IPS DF 6.9 (cell line): ENCODE data around the gene MME.

Experiments used
- DNase-seq: peaks from one replicate; pipeline ENCODE4 v3.0.0-alpha.2; 2013; ENCODE audit warnings: low read depth, low spot score
- H3K27ac ChIP-seq: one replicate; pipeline ENCODE4 v1.5.1; 2013; ENCODE audit warnings: low read length, control low read depth
- H3K27me3 ChIP-seq: 2 replicates; pipeline ENCODE4 v1.6.1; 2013; ENCODE audit warnings: mild to moderate bottlenecking, low read length; ENCODE audit not compliant: control insufficient read depth, insufficient read depth
- H3K36me3 ChIP-seq: 2 replicates; pipeline ENCODE4 v1.6.1; 2013; ENCODE audit warnings: low read length; ENCODE audit not compliant: control insufficient read depth, insufficient read depth
- H3K4me1 ChIP-seq: 2 replicates; pipeline ENCODE4 v1.6.1; 2013; ENCODE audit warnings: low read length; ENCODE audit not compliant: control insufficient read depth, insufficient read depth
- H3K4me3 ChIP-seq: 2 replicates; pipeline ENCODE4 v1.5.1; 2013; ENCODE audit warnings: mild to moderate bottlenecking, low read length
- H3K9me3 ChIP-seq: 2 replicates; pipeline ENCODE4 v1.6.1; 2013; ENCODE audit warnings: low read length, inconsistent platforms; ENCODE audit not compliant: control insufficient read depth, insufficient read depth
- WGBS: extraction: QIAGEN DNeasy Blood & Tissue Kit; methylation state at CpG from one replicate; pipeline ENCODE4 v1.1.7; 2013; ENCODE audit warnings: mixed read lengths, missing lambda C conversion rate; ENCODE audit not compliant: insufficient read length, insufficient coverage; 5-methylcytosine and 5-hydroxymethylcytosine counted together

Gene MME

DNA sequence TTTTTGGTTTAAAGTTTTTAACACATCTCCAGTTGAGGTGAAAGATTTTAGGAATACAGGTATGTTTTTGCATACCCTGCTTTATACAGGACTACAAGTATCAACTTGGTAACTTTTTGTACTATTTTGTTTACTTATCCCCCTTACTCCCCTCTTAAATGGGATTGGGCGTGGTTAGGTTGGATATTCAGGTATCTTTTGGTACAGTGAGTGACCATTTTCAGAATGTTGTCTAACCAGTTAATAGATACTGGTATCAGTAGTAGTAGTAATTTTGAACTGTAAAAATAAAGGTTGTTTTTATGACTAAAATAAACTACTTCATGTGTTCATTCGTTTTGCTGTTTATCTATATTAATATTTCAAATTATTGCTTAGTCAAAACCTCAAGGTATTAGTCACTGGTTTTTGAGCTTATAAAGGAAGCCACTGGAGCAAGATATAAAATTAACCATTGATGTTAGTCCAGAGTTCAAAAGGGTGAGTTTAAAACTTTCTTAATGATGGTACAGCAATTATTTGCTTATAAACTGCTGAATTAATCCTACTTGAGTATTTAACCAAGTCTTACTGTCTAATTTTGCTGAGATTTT is 3.3 kb downstream of the MME start:
- no peaks in the 10 kb centered on the region for H3K36me3 ChIP-seq
- no peak overlapping the region for H3K27ac ChIP-seq
- DNase-seq = no peak
- H3K4me3 ChIP-seq = no peak overlapping the region
- no peaks in the 10 kb centered on the region for H3K27me3 ChIP-seq
- no CpG with 5 or more reads among the region's 2 CpGs for WGBS
- no peaks in the 10 kb centered on the region for H3K4me1 ChIP-seq
- no peaks in the 10 kb centered on the region for H3K9me3 ChIP-seq

DNA sequence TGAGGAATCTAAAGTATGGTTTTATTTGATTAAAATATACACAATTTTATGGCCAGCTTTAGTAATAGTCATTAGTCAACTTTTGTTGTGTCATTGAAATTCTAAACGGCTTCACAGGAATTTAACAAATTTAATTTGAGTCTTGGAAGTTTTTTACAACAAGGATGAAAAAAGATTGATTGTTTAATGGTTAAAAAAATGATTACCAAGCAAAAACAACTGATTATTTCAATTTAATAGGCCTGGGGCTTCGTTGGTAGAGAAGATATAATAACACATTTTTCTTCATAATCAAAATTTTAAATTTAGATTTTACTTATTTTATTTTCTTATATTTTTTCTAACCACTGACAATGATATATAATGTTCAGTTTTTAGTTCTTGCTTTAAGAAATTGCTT is 4.4 kb downstream of the MME start:
- Histone ChIP-seq H3K9me3 (no peaks in the 10 kb centered on the region), H3K4me3 (no peak overlapping the region), H3K4me1 (no peaks in the 10 kb centered on the region), H3K27me3 (no peaks in the 10 kb centered on the region), H3K27ac (no peak overlapping the region), H3K36me3 (no peaks in the 10 kb centered on the region)
- DNase-seq = no peak
- WGBS = no CpG with 5 or more reads among the region's 2 CpGs

- no peak for DNase-seq
- no CpG with 5 or more reads among the region's 1 CpG for WGBS
- H3K4me3 ChIP-seq = no peak overlapping the region
- no peaks in the 10 kb centered on the region for H3K4me1 ChIP-seq
- H3K27me3 ChIP-seq = no peaks in the 10 kb centered on the region
- H3K9me3 ChIP-seq = no peaks in the 10 kb centered on the region
- no peak overlapping the region for H3K27ac ChIP-seq
- no peaks in the 10 kb centered on the region for H3K36me3 ChIP-seq
Observed at GRCh38 chr3:155086051-155086450, 5.9 kb downstream of the MME start.

DNA sequence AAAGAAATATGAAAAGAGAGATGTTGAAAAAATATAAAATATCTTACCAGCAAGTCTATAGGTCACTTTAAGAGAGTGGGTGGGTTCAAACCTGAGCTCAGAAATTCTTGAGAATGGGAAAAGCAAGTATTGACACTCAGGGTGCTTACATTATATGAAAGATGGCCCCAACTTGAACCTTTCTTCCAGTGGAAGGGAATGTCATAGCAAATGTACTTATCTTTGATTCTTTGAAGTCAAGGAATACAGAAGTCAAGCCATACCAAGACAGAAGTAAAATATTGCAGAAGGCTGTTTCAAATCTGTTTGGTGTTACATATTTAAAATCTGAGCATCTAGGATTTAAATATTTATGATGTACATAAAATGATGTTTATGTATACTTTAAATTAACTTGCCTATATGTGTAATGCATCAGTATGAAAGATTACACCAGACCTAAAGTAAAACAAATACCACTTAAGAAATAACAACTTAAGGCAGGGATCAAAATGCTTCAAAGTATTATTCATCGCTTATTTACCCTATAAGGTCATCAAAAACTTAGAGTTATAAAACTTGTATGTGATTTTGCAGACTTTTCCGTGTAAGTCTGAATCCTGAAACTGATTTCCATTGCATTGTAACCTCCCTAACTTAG is 8.7 kb downstream of the MME start:
- Histone ChIP-seq H3K36me3 (no peaks in the 10 kb centered on the region), H3K4me3 (no peak overlapping the region)

DNA sequence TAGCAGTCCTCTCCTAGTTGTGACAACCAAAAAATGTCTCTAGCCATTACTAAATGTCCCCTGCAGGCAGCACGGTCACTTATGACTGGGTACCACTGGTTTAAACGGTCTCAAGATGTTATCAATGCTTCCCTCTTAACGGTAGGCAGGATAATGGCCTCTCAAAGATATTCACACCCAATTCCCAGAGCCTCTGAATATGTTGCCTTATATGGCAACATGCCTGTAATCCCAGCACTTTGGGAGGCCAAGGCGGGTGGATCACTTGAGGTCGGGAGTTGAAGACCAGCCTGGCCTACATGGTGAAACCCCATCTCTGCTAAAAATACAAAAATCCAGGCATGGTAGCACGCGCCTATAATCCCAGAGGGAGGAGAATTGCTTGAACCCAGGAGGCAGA is 9.4 kb downstream of the MME start:
- Histone ChIP-seq H3K4me3 (no peak overlapping the region), H3K36me3 (no peaks in the 10 kb centered on the region), H3K27me3 (no peaks in the 10 kb centered on the region), H3K27ac (no peak overlapping the region), H3K9me3 (no peaks in the 10 kb centered on the region), H3K4me1 (no peaks in the 10 kb centered on the region)
- no peak for DNase-seq
- WGBS = no CpG with 5 or more reads among the region's 7 CpGs

More for the DNA sequence above, 8.7 kb downstream of the MME start:
- DNase-seq = no peak
- Histone ChIP-seq H3K27me3 (no peaks in the 10 kb centered on the region), H3K9me3 (no peaks in the 10 kb centered on the region), H3K27ac (no peak overlapping the region), H3K4me1 (no peaks in the 10 kb centered on the region)
- WGBS = no CpG with 5 or more reads among the region's 2 CpGs

DNA sequence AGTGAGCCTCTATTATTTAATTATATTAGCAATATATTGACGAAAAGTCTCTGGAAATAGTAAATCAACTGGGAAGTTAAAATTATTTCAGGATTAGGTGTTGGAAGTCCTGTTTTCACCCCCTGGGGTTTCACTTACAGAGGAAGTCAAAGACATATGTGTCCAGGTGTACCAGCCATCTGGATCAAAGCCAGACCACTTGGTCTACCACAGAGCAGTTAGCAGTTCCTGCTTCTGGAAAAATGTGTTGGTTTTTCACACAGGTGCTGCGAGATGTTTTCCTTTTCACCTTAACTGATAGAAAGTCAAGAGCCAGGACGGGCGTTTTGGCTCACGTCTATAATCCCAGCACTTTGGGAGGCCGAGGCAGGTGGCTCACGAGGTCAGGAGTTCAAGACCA is 13.1 kb downstream of the MME start:
- H3K27ac ChIP-seq = no peak overlapping the region
- no peak for DNase-seq
- no peak overlapping the region for H3K4me3 ChIP-seq
- no peaks in the 10 kb centered on the region for H3K36me3 ChIP-seq
- no CpG with 5 or more reads among the region's 7 CpGs for WGBS
- H3K4me1 ChIP-seq = no peaks in the 10 kb centered on the region
- no peaks in the 10 kb centered on the region for H3K27me3 ChIP-seq
- no peaks in the 10 kb centered on the region for H3K9me3 ChIP-seq

GRCh38 chr3:155096303-155097008 is 16.3 kb downstream of the MME start:
- Histone ChIP-seq H3K9me3 (no peaks in the 10 kb centered on the region), H3K36me3 (no peaks in the 10 kb centered on the region), H3K27ac (no peak overlapping the region), H3K27me3 (no peaks in the 10 kb centered on the region), H3K4me3 (no peak overlapping the region), H3K4me1 (no peaks in the 10 kb centered on the region)
- no CpG with 5 or more reads among the region's 4 CpGs for WGBS
- no peak for DNase-seq

GRCh38 chr3:155097009-155097349 is 16.9 kb downstream of the MME start:
- Histone ChIP-seq H3K27ac (no peak overlapping the region), H3K4me1 (no peaks in the 10 kb centered on the region)

GRCh38 chr3:155101398-155101797 is 21.3 kb downstream of the MME start:
- H3K36me3 ChIP-seq = no peaks in the 10 kb centered on the region

More at GRCh38 chr3:155097009-155097349, 16.9 kb downstream of the MME start:
- no peaks in the 10 kb centered on the region for H3K36me3 ChIP-seq
- H3K27me3 ChIP-seq = no peaks in the 10 kb centered on the region
- DNase-seq = no peak
- no peak overlapping the region for H3K4me3 ChIP-seq
- 100% methylated on average over 2 of the region's 2 CpGs for WGBS
- H3K9me3 ChIP-seq = no peaks in the 10 kb centered on the region

GRCh38 chr3:155102329-155102728 is 22.2 kb downstream of the MME start:
- H3K27ac ChIP-seq = no peak overlapping the region
- no peaks in the 10 kb centered on the region for H3K4me1 ChIP-seq
- no peaks in the 10 kb centered on the region for H3K27me3 ChIP-seq
- no peaks in the 10 kb centered on the region for H3K36me3 ChIP-seq
- no peak for DNase-seq
- no peaks in the 10 kb centered on the region for H3K9me3 ChIP-seq
- no peak overlapping the region for H3K4me3 ChIP-seq
- no CpG with 5 or more reads among the region's 2 CpGs for whole genome bisulfite sequencing

More at GRCh38 chr3:155101398-155101797, 21.3 kb downstream of the MME start:
- Histone ChIP-seq H3K4me1 (no peaks in the 10 kb centered on the region), H3K4me3 (no peak overlapping the region), H3K27ac (no peak overlapping the region), H3K9me3 (no peaks in the 10 kb centered on the region), H3K27me3 (no peaks in the 10 kb centered on the region)
- no CpG with 5 or more reads among the region's 2 CpGs for WGBS
- DNase-seq = no peak
